Type B pancreatic cell (in vitro differentiated cells): ENCODE results near the gene LRP1B. TPM values are rescaled to one million over a fixed set of nuclear protein-coding genes. Genes with fewer than 3 reads are reported as not detected.
"Not testable (repeated sequence)": the region's sequence is repeated elsewhere in the genome, so short reads cannot be mapped to it uniquely, and the experiment has no call there.

Source experiments
- DNase-seq: peaks from one replicate; pipeline ENCODE4 v3.0.0; 2021; ENCODE audit warnings: mixed read lengths; ENCODE audit not compliant: unreplicated experiment; ENCODE audit errors: extremely low spot score
- H3K27ac Mint-ChIP-seq: 2 replicates; pipeline ENCODE4 v1.8.0; 2021; ENCODE audit warnings: mild to moderate bottlenecking, mixed read lengths
- H3K27me3 Mint-ChIP-seq: 2 replicates; pipeline ENCODE4 v1.8.0; 2021; ENCODE audit warnings: mixed read lengths
- H3K36me3 Mint-ChIP-seq: 2 replicates; pipeline ENCODE4 v1.8.0; 2021; ENCODE audit warnings: mixed read lengths
- H3K4me1 Mint-ChIP-seq: one replicate; pipeline ENCODE4 v1.8.0; 2021; ENCODE audit warnings: mixed read lengths; ENCODE audit not compliant: unreplicated experiment
- H3K4me3 Mint-ChIP-seq: 2 replicates; pipeline ENCODE4 v1.8.0; 2021; ENCODE audit warnings: mild to moderate bottlenecking, mixed read lengths
- H3K9me3 Mint-ChIP-seq: 2 replicates; pipeline ENCODE4 v1.8.0; 2021; ENCODE audit warnings: mixed read lengths
- total RNA-seq: library from RNA; stranded (reverse); gene quantifications from 2 replicates; pipeline ENCODE4 v1.2.1, GENCODE V29; 2021; ENCODE audit warnings: low replicate concordance
- TF ChIP-seq, protein P1 (sequence below): fragments of 200-600 bp; sonication (generic); conservative IDR thresholded peaks from 2 replicates; pipeline ENCODE4 v1.5.0; 2021; ENCODE audit warnings: antibody characterized with exemption, mild to moderate bottlenecking

LRP1B gene
- total RNA-seq, 1 donor from 2014 or later: 16.0 TPM

DNA sequence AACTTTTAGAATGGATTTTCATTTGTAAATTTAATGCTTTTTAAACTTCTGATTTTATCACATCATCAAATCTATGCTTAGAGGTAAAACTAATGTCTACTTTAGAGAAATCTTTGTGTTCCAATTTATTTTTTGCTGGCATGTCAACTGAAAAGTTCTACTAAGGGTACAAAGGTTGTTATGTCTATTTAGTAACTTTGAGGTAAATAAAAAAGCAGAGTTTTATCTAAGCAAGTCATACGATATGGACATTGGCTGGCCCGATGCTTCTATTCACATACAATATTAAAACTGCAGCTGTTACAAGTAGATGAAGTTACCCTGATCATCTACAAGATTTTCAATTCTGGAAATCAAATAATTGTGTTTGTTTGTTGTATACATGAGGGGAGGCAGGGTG is 1575.1 kb downstream of the LRP1B start:
- TF ChIP-seq, protein P1, sequence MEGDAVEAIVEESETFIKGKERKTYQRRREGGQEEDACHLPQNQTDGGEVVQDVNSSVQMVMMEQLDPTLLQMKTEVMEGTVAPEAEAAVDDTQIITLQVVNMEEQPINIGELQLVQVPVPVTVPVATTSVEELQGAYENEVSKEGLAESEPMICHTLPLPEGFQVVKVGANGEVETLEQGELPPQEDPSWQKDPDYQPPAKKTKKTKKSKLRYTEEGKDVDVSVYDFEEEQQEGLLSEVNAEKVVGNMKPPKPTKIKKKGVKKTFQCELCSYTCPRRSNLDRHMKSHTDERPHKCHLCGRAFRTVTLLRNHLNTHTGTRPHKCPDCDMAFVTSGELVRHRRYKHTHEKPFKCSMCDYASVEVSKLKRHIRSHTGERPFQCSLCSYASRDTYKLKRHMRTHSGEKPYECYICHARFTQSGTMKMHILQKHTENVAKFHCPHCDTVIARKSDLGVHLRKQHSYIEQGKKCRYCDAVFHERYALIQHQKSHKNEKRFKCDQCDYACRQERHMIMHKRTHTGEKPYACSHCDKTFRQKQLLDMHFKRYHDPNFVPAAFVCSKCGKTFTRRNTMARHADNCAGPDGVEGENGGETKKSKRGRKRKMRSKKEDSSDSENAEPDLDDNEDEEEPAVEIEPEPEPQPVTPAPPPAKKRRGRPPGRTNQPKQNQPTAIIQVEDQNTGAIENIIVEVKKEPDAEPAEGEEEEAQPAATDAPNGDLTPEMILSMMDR: no peak
- Mint-ChIP-seq H3K4me1 (peaks cover 15% of the 10 kb centered on the region), H3K4me3 (no peak overlapping the region), H3K36me3 (no peaks in the 10 kb centered on the region), H3K27me3 (peaks cover 8% of the 10 kb centered on the region), H3K27ac (no peak overlapping the region), H3K9me3 (peaks cover 4% of the 10 kb centered on the region)
- no peak for DNase-seq

DNA sequence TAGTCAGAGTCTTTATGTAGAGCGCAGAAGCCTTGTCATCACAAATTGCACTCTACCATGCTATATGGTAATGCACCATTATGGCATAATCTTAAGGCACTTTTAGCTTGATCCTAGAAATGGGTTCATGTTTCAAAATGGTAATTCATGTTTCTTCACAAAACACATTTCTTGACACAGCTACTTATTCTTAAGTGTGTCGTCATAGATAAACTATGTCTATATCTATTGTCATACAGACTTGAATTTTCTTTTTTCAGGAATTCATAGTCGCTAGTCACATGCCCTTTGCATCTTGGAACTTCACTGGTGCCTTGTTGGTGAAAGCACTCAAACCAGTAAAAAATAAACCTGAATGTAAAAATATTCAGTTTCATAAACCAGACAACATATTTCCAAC is 1578.2 kb downstream of the LRP1B start:
- Mint-ChIP-seq H3K4me3 (no peak overlapping the region), H3K36me3 (no peaks in the 10 kb centered on the region), H3K27me3 (peaks cover 5% of the 10 kb centered on the region), H3K4me1 (peaks cover 15% of the 10 kb centered on the region), H3K9me3 (peaks cover 4% of the 10 kb centered on the region), H3K27ac (no peak overlapping the region)
- no peak for DNase-seq
- TF ChIP-seq, protein P1: no peak

DNA sequence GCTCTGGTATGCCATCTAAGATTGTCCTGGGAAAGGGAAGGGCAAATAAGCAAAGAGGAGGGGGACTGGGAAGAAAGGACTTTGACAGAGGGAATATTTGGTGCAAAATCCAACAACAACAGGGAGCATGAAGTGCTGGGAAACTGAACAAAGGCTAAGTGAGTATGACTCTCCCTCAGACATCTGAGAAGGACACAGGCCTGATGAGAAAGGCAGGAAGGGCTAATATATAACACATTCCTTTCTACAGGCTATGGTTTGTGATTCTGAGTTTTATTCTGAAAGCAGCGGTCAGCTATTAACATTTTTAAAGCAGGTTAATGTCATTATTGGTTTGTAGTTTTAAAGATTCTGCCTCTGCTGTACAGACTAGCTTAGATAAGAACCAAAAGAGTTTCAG is 1579.5 kb downstream of the LRP1B start:
- Mint-ChIP-seq H3K4me3 (no peak overlapping the region), H3K4me1 (peaks cover 15% of the 10 kb centered on the region), H3K27me3 (peaks cover 5% of the 10 kb centered on the region), H3K36me3 (peaks cover 1% of the 10 kb centered on the region), H3K27ac (no peak overlapping the region), H3K9me3 (peaks cover 4% of the 10 kb centered on the region)
- DNase-seq: no peak
- TF ChIP-seq, protein P1: no peak

DNA sequence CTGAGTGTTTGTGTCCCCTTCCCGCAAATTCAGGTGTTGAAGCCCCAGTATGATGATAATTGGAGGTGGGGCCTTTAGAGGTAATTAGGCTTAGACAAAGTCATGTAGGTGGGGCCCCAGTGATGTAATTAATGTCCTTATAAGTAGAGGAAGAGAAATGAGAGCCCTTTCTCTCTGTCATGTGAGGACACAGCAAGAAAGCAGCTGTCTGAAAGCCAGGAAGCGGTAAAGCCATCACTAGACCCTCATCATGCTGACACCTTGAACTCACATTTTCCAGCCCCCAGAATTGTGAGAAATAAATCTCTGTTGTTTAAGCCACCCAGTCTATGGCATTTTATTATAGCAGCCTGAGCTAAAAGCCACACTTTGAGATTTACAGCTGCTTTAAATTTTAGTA is 1580.0 kb downstream of the LRP1B start:
- peaks cover 15% of the 10 kb centered on the region for H3K4me1 Mint-ChIP-seq
- TF ChIP-seq, protein P1: no peak
- peaks cover 5% of the 10 kb centered on the region for H3K27me3 Mint-ChIP-seq
- H3K9me3 Mint-ChIP-seq: peaks cover 4% of the 10 kb centered on the region
- H3K36me3 Mint-ChIP-seq: peaks cover 4% of the 10 kb centered on the region
- DNase-seq: no peak
- no peak overlapping the region for H3K4me3 Mint-ChIP-seq
- no peak overlapping the region for H3K27ac Mint-ChIP-seq

DNA sequence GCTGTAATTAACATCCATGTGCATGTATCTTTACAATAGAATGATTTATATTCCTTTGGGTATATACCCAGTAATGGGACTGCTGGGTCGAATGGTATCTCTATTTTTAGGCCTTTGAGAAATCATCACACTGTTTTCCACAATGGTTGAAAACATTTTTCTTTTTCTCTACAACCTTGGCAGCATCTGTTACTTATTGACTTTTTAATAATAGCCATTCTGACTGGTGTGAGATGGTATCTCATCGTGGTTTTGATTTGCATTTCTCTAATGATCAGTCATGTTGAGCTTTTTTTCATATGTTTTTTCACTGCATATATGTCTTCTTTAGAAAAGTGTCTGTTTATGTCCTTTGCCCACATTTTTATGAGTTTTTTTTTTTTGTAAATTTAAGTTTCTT is 1586.0 kb downstream of the LRP1B start:
- not testable (repeated sequence) for H3K27ac Mint-ChIP-seq, H3K36me3 Mint-ChIP-seq, H3K9me3 Mint-ChIP-seq

DNA sequence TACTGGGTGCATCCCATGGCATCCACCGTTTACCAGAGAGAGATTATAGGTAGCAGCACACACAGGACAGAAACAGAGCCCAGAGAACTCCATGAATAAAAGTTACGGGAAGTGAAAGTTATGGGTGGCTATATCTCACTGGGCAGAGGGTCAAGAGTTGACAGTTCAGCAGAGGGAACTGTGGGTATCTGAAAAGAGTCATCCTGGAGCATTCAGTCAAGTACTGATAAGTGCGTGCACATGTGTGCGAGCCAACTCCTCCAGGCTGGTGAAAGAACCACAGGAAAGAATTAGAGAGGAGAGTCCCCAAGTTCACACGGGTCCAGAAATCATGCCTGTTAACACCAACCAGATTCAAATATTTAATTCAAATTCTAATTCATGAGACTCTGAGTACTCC is 1588.2 kb downstream of the LRP1B start:
- H3K36me3 Mint-ChIP-seq: peaks cover 4% of the 10 kb centered on the region
- H3K27ac Mint-ChIP-seq: no peak overlapping the region
- H3K4me1 Mint-ChIP-seq: no peaks in the 10 kb centered on the region
- no peaks in the 10 kb centered on the region for H3K9me3 Mint-ChIP-seq
- H3K4me3 Mint-ChIP-seq: no peak overlapping the region
- no peak for DNase-seq
- peaks cover 2% of the 10 kb centered on the region for H3K27me3 Mint-ChIP-seq
- TF ChIP-seq, protein P1: no peak

More for the DNA sequence above, 1586.0 kb downstream of the LRP1B start:
- H3K4me1 Mint-ChIP-seq, DNase-seq, H3K27me3 Mint-ChIP-seq, H3K4me3 Mint-ChIP-seq: not testable (repeated sequence)
